GM23338 (cell line): ENCODE data around the gene MAP3K4.

ENCODE experiments used
- ETS1 ChIP-seq: IDR thresholded peaks from 2 replicates; pipeline ENCODE4 v1.6.1; 2016; ENCODE audit warnings: antibody characterized with exemption
- EZH2 ChIP-seq: fragments of 200-600 bp; sonication (generic); IDR thresholded peaks from one replicate; pipeline ENCODE4 v1.8.0; 2017; ENCODE audit warnings: antibody characterized with exemption, mild to moderate bottlenecking, low read depth; ENCODE audit not compliant: unreplicated experiment
- EZH2phosphoT487 ChIP-seq: fragments of 200-600 bp; sonication (generic); IDR thresholded peaks from one replicate; pipeline ENCODE4 v1.8.1; 2018; ENCODE audit warnings: antibody characterized with exemption; ENCODE audit not compliant: unreplicated experiment
- JUNB ChIP-seq: IDR thresholded peaks from one replicate; pipeline ENCODE4 v1.6.1; 2016; ENCODE audit warnings: antibody characterized with exemption; ENCODE audit not compliant: unreplicated experiment
- POLR2AphosphoS5 ChIP-seq: IDR thresholded peaks from 2 replicates; pipeline ENCODE4 v1.6.1; 2016; ENCODE audit warnings: antibody characterized with exemption, low read depth
- STAT1 ChIP-seq: IDR thresholded peaks from one replicate; pipeline ENCODE4 v1.6.1; 2016; ENCODE audit warnings: antibody characterized with exemption; ENCODE audit not compliant: unreplicated experiment
- ZNF114 ChIP-seq: fragments of 250-450 bp; sonication (Bioruptor Pico); IDR thresholded peaks from 2 replicates; pipeline ENCODE4 v1.5.0; 2020; ENCODE audit warnings: mild to moderate bottlenecking, moderate library complexity
- TF ChIP-seq, protein P1 (sequence below), 2 experiments: fragments of 200-600 bp in 1 of 2; sonication (generic) in 1 of 2; conservative IDR thresholded peaks; 2 replicates each; pipeline versions ENCODE4 v1.5.1 to v1.6.1; 2016 to 2017; ENCODE audit warnings: antibody characterized with exemption in 2 of 2, low read depth in 2 of 2, mild to moderate bottlenecking in 2 of 2, moderate library complexity in 1 of 2
- TF ChIP-seq, protein P2 (sequence below): IDR thresholded peaks from one replicate; pipeline ENCODE4 v1.6.1; 2018; ENCODE audit warnings: antibody characterized with exemption; ENCODE audit not compliant: unreplicated experiment

- TF ChIP-seq, protein P1, sequence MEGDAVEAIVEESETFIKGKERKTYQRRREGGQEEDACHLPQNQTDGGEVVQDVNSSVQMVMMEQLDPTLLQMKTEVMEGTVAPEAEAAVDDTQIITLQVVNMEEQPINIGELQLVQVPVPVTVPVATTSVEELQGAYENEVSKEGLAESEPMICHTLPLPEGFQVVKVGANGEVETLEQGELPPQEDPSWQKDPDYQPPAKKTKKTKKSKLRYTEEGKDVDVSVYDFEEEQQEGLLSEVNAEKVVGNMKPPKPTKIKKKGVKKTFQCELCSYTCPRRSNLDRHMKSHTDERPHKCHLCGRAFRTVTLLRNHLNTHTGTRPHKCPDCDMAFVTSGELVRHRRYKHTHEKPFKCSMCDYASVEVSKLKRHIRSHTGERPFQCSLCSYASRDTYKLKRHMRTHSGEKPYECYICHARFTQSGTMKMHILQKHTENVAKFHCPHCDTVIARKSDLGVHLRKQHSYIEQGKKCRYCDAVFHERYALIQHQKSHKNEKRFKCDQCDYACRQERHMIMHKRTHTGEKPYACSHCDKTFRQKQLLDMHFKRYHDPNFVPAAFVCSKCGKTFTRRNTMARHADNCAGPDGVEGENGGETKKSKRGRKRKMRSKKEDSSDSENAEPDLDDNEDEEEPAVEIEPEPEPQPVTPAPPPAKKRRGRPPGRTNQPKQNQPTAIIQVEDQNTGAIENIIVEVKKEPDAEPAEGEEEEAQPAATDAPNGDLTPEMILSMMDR (conservative IDR thresholded peaks at IDR 0.05; ENCODE audit: low read depth in 2 of 2) = no peak
- TF ChIP-seq POLR2AphosphoS5 (0 out of 2 replicates have a peak, but pooled peaks have one; percentile 21), EZH2phosphoT487 (no peak), EZH2 (no peak), ETS1 (no peak), STAT1 (no peak), JUNB (no peak), ZNF114 (CRISPR knock-in tag) (no peak)
- TF ChIP-seq, protein P2, sequence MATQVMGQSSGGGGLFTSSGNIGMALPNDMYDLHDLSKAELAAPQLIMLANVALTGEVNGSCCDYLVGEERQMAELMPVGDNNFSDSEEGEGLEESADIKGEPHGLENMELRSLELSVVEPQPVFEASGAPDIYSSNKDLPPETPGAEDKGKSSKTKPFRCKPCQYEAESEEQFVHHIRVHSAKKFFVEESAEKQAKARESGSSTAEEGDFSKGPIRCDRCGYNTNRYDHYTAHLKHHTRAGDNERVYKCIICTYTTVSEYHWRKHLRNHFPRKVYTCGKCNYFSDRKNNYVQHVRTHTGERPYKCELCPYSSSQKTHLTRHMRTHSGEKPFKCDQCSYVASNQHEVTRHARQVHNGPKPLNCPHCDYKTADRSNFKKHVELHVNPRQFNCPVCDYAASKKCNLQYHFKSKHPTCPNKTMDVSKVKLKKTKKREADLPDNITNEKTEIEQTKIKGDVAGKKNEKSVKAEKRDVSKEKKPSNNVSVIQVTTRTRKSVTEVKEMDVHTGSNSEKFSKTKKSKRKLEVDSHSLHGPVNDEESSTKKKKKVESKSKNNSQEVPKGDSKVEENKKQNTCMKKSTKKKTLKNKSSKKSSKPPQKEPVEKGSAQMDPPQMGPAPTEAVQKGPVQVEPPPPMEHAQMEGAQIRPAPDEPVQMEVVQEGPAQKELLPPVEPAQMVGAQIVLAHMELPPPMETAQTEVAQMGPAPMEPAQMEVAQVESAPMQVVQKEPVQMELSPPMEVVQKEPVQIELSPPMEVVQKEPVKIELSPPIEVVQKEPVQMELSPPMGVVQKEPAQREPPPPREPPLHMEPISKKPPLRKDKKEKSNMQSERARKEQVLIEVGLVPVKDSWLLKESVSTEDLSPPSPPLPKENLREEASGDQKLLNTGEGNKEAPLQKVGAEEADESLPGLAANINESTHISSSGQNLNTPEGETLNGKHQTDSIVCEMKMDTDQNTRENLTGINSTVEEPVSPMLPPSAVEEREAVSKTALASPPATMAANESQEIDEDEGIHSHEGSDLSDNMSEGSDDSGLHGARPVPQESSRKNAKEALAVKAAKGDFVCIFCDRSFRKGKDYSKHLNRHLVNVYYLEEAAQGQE = no peak
Observed at GRCh38 chr6:161134550-161135298, 143.2 kb downstream of the MAP3K4 start.
